Stimulated activated CD8-positive, alpha-beta memory T cell treated with anti-CD3 and anti-CD28 coated beads, Interleukin-15, amount 100 ng/mL, for 1 hour (primary cell): ENCODE results near the gene ADAMTS2.

Experiments
- DNase-seq: peaks from one replicate; pipeline ENCODE4 v3.0.0-alpha.2; 2020; ENCODE audit warnings: low read depth

ADAMTS2 gene

DNA sequence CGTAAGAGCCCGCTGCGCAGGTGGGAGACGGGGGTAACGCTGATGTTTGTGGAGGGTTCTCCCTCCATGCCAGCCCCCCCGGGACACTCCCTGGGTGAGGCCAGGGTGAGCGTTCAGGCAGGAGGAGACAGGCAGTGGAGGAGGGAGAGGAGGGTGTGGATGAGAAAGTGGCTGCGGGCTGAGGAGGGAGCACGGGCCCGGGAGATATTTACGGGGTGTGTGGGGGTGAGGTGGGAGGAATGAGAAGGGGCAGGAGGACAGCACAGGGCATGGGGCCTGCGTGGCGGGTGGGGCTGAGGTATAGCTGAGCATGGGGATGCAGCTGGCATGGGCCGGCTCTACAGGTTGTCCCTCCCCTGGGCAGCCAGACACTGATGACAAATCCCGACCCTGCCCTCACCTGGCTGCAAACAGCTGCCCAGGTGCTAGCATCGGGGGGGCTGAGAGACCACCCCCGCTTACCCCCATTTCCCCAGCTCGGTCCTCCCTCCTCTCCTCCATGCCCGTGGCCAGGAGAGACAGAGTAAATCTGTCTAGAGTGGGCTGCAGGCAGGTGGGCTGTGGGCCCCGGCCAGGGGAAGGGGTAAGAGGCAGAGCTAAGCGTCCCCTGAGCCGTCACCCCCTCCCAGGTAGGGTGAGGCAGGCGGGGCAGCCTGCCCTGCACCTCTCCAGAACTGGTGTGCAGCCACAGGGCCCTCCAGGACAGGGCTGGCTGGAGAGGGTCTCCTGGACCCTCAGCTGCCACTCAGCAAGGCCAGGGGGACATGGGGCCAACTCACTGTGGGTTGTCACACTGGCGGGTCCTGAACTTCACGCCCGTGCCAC, 205.9 kb downstream of the ADAMTS2 start:
- no peak for DNase-seq

DNA sequence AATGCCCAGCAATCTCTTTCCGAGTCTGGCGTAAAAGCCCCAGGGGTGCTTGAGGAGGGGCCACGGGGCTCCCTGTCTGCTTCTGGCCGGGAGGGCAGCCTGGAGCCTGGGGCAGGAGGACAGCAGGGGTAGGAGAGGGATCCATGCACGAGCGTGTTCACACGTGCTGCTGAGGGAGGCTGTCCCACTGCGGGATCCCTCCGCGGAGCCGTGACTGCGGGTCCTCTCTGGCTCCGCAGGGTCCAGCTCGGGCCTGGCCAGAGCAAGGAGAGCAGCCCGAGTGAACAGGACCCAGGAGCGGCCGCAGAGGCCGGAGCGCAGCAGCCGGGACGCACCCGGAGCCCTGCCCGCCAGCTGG, 206.7 kb downstream of the ADAMTS2 start:
- DNase-seq, result no peak

DNA sequence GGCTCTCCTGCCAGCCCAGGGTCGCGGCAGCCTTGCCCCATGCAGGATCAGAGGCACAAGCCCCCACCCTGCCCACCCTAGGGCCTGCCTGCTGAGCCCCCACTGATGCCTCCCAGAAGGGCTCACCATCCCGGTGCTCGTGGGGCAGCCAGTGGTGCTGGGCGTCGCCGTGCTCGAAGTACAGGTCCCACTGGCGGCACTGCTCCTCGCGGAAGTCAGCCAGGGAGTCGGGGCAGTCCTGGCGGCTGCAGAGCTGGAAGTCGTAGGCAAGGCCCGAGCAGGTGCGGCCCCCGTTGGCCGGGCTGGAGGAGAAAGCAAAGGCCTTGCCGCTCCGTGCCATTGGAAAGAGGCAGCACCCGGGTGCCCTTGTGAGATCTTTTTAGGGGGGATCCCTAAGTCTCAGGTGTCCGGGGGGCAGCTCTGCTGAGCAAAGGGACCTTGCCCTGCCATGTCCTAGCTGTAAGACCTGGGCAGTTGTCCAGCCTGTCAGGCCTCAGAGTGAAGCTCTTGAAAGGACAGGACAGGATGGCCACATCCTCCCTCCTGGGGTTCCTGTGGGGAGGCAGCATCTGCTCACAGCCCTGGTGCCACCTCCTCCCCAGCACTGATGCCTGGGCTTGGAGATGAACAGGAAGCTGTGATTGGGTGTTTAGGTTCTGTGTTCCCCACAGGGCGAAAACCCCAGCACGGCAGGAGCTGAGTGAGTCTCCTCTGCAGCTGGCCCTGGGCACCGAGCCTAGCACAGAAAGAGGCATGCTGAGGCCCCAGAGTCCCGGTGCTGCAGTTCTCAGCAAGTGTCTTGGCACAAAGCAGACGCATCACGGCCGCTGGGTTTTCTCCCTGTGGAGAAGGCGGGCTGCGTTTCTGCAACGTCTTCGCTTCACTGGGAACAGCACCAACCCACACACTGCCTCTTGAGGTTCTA, 207.4 kb downstream of the ADAMTS2 start:
- DNase-seq, result no peak

DNA sequence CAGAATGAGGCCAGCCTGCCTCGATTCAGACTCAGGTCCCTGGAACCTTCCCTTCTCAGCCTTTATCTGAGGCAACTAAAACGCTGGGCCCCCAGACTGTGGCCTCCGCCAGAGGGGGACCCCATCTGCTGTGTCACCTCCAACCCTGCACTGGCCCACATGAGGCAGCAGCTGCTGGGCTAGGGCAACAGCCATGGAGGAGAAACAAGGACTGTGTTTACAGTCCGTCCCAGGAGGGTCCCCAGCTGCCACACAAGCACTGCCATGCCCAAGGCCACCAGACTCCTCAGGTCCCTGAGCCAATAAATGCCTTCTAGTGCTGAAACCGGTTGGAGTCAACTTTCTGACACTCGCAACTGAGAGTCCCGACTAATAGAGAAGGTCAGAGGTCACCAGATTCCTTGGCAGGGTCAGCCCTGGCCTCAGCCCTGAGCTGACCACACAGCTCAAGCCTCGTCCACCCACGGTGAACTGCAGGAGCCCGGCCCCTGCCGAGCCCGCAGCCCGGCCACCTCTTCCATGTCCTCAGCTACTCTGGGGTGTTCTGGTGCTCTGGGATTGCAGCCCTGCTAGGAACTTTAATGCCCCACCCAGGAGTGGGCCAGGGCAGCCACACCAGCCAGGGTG, 208.1 kb downstream of the ADAMTS2 start:
- no peak for DNase-seq

DNA sequence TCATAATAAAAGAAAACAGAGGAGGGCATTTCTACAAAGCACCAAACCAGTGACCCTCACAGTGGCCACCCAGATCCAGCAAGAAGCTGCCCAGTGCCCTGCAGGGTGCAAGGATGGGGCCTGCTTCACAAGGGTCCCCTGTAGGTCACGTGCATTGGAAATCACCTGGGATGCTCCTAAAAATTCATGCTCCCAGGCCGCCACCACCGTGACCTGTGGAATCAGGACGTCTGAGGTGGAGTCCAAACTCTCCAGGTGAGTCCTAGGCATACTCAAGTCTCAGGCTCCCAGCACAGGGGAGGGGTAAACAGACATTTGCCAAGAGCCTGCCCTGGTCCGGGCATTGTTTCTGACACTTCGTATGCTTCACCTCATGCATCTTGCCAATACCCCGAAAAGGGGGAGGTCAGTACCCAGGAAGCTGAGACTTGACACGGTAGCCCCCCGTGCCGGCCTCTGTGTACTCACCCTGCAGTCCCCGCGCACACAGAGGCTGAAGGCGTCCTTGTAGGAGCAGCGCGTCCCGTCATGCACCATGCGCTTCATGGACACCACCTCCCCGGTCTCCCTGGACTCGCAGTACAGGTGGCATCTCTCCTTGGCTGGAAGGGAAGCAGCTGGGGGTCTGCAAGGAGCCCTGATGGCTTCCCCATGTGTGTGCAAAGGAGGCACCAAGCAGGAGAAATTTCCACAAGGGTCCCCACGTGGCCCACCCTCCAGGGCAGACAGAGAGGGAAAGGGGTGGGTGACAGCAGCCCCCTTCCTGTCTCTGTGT, 209.6 kb downstream of the ADAMTS2 start:
- DNase-seq, result no peak

DNA sequence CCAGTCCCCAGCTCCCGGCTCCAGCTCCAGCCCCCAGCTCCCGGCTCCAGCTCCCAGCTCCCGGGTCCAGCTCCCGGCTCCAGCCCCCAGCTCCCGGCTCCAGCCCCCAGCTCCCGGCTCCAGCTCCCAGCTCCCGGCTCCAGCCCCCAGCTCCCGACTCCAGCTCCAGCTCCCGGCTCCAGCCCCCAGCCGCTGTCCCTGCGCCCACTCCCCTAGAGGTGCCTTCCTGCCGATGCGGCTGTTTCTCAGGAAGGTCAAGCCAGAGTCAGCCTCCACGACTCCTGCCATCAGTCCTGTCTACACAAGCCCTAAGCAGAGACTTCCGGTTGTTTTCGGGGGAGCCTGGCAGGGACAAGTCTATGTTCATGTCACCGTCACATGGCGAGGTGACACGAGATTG, 210.3 kb downstream of the ADAMTS2 start:
- DNase-seq, result no peak

DNA sequence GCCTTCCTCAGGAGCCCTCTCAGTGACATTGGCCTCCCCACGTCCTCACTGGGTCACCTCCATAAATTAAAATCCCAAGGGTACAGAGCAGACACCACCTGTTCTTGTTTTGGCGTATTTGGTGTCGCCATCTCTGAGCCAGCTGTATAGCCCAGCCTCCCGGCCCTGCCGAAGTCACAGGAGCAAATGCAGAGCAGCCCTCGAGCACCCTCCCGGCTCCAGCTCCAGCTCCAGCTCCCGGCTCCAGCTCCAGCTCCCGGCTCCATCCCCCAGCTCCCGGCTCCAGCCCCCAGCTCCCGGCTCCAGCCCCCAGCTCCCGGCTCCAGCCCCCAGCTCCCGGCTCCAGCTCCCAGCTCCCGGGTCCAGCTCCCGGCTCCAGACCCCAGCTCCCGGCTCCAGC, 210.8 kb downstream of the ADAMTS2 start:
- no peak for DNase-seq

DNA sequence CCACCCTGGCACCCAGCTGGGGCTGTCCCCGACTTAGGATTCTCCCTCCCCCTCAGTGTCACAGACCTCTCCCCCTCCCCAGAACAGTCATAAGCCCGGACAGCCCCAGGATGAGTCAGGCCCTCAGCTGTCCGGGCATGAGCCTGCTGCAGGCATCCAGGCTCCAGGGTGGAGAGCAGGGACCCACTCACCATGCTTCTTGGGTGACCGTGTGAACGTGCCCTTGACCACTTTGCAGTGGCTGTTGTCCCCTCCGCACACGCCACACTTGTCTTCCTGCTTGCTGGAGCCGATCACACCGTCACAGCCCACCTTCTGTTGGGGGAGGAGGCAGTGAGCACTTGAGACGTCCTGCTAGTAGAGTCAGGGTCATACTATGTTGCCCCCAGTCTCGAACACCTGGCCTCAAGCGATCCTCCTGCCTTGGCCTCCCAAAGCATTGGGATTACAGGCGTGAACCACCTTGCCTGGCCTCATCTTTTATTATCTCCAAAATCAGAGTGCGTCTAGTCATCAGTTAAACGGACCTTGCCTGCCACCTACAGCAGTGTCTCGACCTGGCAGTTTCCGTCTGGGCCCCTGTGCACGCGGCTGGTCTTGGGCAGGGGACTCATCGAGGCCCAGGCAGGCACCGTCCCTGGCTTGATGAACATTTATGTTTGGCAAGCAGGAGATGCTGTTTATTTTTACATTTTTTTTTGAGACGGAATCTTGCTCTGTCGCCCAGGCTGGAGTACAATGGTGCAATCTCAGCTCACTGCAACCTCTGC, 212.5 kb downstream of the ADAMTS2 start:
- no peak for DNase-seq

DNA sequence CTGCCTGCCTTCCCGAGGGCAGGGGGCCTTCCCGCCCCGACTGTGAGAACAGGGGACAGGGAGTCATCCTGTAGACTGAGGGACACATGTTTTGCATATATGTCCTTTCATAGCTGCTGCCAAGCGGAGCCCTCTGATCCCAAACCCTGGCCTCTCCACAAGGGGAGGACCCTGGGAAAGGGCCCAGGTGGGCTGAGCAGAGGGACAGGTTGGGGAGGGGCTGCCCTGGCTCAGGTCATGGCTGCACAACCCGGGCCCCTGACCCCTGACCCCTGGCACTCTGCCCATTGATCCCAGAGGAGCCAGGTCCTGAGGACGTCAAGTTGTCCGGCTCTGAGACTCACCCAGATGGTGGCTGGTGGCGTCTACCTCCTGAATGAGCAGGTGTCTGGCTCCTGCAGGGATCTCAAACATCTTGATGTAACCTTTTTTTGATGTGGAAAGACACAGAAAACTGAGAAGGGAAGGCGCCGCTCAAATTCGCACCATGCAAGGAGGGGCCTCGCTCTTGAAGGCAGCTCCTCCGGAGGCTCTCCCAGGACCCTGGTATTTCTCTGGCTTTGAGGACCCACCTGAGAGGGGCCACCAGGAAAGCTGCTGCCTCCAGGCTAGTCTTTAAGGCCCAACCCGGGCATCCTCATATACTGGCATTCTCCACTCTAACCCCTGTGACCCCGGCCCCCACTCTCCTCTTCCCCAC, 213.2 kb downstream of the ADAMTS2 start:
- no peak for DNase-seq

DNA sequence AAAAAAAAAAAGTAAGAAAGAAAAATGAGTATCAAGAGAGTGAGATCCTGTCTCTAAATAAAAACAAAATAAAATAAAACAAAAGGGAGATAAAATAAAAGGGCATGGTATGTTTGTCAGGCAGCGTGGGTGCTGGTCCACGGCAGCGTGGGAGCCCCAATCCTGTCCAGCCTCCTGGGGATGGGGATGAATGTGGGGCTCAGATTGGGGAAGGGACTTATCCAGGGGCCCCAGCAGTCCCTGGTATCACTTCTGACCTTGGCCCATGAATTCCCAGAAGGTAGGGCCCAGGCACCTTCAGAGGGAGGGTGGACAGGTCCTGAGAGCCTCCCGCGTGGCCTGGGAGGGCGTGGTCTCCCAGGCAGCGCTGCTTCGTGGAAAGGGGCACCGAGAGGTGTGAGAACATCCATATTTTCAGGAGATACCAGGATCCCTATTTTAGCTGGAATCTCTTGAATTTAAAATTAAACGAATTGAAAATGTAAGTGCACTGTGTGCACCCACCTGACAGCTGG, 213.9 kb downstream of the ADAMTS2 start:
- no peak for DNase-seq

DNA sequence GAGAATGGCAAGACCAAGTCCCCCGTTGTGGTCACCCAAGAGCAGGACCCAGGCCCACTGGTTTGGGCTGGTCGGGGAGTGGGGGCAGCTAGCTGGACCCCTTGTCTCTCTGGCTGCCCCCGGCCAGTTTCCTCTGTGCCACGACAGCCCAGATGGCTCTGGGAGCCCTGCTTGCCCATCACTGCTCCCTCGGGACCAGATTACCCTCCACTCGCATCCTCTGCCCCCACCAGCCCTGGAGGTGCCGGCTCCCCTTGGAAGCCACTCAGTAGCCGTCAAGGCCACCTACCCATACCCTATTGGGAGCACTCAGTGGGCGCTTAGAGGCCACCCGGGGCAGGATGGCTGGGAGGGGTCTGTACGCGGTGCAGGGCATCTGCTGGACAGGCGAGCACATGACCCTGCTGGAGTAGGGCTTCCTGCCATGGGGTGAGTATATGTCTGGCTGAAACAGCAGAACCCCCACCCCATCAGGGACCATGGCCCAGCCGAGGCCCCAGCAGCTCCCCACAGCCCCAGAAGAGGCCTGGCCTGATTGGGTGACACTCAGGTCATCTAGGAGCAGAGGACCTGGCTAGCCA, 215.1 kb downstream of the ADAMTS2 start:
- no peak for DNase-seq

DNA sequence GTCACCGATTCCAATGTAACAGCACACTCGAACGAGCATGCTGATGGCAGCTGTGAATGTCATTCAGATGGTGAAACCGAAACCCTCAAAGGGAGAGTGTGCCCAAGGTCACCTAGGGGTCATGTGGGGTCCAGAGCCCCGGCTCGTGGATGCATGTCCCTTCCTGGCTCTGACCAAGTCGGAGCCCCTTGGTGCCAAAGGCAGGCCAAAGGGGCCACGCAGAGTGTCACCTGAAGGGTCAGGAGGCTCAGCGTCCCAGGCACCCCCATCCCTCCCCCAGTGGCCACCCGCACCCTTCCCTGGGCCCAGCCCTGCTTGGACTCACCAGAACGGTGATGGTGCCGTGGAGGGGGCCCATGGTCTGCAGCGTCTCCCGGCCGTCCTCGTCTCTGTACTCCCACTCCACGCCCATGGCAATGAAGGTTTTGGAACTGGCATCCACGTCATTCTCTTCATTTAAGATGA, 215.6 kb downstream of the ADAMTS2 start:
- DNase-seq, result no peak

DNA sequence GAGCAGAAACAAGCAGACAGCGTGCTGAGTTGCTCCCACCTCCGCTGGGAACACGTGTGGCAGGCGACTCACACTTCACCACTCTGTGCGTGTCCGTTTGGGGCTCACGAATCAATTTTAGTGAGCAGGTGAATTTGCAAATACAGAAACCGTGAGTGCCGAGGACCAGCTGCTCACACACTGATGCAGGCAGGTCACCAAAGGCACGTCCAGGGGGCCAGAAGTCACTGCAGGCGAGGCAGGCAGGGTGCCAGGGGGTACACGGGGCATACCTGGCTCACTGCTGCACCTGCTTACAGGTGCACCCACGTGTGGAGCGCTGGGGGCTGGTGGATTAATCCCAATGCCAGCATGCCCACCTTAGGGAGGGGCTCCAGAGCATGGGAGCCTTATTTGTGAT, 216.3 kb downstream of the ADAMTS2 start:
- no peak for DNase-seq

DNA sequence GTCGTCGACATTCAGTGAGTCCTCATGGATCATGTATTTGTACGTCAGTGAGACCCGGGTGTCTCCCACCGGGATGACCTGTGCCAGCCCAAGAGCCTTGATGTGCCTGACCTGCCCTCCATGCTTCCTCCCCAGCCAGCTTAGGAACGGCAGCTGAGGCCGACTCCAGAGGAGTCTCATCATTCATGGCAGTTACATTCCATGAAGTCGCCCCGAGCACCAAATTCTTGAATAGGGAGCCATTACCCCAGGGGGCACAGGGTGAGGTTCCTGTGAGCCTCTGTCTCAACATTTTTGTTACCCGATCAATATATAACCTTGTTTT, 217.3 kb downstream of the ADAMTS2 start:
- no peak for DNase-seq

DNA sequence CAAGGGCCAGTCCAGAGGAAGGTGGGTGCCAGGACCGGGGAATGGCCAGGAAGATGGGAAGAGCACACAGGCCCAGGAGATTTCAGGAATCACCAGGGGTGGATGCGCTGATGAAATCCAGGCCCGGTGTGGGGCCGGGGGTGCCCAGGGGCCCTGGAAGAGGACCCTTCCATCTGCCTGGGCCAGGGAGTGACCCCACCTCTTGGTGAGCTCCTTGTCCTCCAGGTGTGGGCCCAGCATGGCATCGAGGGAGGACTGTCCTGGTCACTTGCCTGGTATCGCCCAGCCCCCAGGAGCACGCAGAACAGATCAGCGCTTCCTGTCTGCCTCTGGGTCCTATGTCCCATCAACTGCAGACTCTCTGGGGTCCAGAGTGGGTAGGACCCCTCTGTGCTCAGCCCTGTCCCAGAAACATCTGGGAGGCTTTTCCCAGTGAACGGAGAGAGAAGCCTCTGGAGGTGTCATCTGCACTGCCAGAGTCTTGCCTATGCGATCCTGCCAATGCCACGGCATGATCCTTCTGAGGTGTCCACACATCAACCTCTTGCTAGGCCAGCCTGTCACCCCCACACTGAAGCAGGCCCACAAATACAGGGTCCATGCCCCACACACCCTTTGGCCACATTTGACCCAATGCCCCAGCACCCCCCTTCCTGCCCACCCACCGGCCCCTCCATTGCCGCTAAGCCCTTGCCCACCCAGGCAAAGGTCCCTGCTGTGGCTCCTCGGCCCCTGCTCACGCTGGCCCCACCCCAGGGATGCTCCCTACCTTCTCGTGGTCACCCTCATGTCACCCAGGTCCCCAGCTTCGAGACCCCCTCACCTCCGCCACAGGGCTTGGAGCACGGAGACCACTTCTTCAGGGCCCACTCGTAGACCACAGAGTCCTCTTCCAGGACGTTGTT, 217.9 kb downstream of the ADAMTS2 start:
- no peak for DNase-seq

DNA sequence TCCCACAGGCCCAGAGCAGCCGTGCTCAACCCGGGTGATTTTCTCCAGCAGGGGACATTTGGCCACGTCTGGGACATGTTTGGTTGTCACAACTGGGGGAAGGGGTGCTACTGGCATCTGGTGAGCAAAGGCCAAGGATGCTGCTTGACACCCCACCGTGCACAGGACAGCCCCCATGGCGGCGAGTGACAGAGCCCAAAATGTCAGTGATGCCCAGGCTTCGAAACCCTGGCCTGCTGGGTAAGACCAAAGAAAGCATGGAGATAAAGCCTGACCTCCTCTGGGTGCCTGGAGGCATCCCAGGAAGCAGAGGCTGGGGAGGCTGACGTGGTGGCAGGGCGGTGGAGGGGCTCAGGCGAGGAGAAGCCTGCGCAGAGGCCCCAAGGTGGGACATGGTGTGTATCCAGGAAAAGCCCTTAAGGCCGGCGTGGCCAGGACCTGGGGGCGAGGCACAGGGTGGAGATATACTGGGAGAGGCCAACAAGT, 218.7 kb downstream of the ADAMTS2 start:
- DNase-seq, result no peak

DNA sequence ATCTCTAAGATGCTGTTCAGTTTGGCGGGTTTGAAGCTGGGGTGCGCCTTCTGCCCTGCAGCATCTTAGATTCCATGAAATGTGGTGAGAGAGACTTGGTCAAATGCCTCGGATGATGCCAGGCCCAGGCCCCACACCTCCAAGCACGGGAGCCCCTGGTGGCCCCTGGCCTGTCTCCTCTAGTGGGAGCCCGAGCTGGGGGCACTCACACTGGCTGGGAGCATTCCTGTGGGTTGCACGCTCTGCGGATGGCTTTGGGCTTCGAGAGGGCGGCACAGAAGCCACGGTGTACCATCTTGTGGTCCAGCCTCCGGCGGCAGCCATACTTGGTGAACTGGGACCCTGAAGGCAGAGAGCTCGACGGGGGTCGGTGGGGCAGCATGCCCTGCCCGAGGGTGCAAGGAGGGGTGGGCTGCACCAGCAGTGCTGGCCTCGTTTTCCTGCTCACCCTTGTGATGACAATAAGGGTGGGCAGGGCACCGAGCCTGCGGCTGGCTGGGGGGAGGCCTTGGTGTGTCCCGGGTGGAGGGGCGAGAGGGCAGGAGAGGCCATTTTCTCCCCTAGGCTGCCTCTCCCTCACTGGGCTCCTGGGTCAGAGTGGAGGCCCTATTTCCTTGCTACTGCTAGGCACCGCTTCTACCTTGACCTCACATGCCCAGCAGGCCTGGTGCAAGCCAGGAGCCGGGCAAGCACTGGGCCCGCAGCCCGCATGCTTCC, 219.3 kb downstream of the ADAMTS2 start:
- DNase-seq, result no peak
